DND-41 (cell line): Measurements from ENCODE around the gene OXT.
"Not testable (repeated sequence)": the region's sequence is repeated elsewhere in the genome, so short reads cannot be mapped to it uniquely, and the experiment has no call there.

Experiments used
- ATAC-seq: fragments of 200-7000 bp; cut with Tn5 transposase; 3 replicates; pipeline ENCODE4 v1.9.1; 2021; ENCODE audit warnings: low read depth; ENCODE audit not compliant: insufficient read depth
- DNase-seq: peaks from one replicate; pipeline ENCODE4 v3.0.0-alpha.2; 2020
- H2AFZ ChIP-seq: 2 replicates; pipeline ENCODE4 v1.6.0; 2012; ENCODE audit warnings: low read depth, low read length
- H3K27ac ChIP-seq: 2 replicates; pipeline ENCODE4 v1.5.1; 2012; ENCODE audit warnings: low read length, inconsistent platforms
- H3K27me3 ChIP-seq: fragments of 200-600 bp; sonication (generic); 2 replicates; pipeline ENCODE4 v1.6.0; 2012; ENCODE audit warnings: low read length, mild to moderate bottlenecking, inconsistent platforms; ENCODE audit not compliant: insufficient read depth, poor library complexity
- H3K36me3 ChIP-seq: 2 replicates; pipeline ENCODE4 v1.5.1; 2012; ENCODE audit warnings: low read length, inconsistent platforms; ENCODE audit not compliant: insufficient read depth
- H3K4me1 ChIP-seq: 2 replicates; pipeline ENCODE4 v1.5.1; 2012; ENCODE audit warnings: mild to moderate bottlenecking, low read length; ENCODE audit not compliant: insufficient read depth
- H3K4me2 ChIP-seq: 2 replicates; pipeline ENCODE4 v1.6.0; 2012; ENCODE audit warnings: mild to moderate bottlenecking, moderate library complexity, low read length, inconsistent platforms; ENCODE audit not compliant: insufficient read depth
- H3K4me3 ChIP-seq, 2 experiments: fragments of 200-600 bp in 1 of 2; shearing (Covaris generic) in 1 of 2; 2 replicates each; pipeline ENCODE4 v1.5.1; 2012 to 2016; ENCODE audit warnings: inconsistent platforms in 2 of 2, low read length in 2 of 2, mild to moderate bottlenecking in 2 of 2, low read depth in 1 of 2, moderate library complexity in 1 of 2
- H3K79me2 ChIP-seq: 2 replicates; pipeline ENCODE4 v1.6.0; 2012; ENCODE audit warnings: low read length, inconsistent platforms; ENCODE audit not compliant: insufficient read depth
- H3K9ac ChIP-seq: 2 replicates; pipeline ENCODE4 v1.6.0; 2012; ENCODE audit warnings: low read depth, mild to moderate bottlenecking, inconsistent platforms, low read length, moderate library complexity
- H3K9me3 ChIP-seq: 2 replicates; pipeline ENCODE4 v1.5.1; 2012; ENCODE audit warnings: low read length, moderate library complexity, mild to moderate bottlenecking, inconsistent platforms; ENCODE audit not compliant: insufficient read depth, severe bottlenecking
- H4K20me1 ChIP-seq: 2 replicates; pipeline ENCODE4 v1.6.0; 2012; ENCODE audit warnings: low read length; ENCODE audit not compliant: insufficient read depth
- EZH2 ChIP-seq: IDR thresholded peaks from 3 replicates; pipeline ENCODE4 v1.6.1; 2012; ENCODE audit warnings: borderline replicate concordance, low read depth, mild to moderate bottlenecking, moderate library complexity, low read length, inconsistent platforms; ENCODE audit not compliant: severe bottlenecking
- TF ChIP-seq, protein P1 (sequence below): IDR thresholded peaks from 2 replicates; pipeline ENCODE4 v1.5.1; 2012; ENCODE audit warnings: borderline replicate concordance, low read length, moderate library complexity, mild to moderate bottlenecking; ENCODE audit not compliant: poor library complexity, severe bottlenecking; ENCODE audit errors: extremely low read depth

Gene OXT

DNA sequence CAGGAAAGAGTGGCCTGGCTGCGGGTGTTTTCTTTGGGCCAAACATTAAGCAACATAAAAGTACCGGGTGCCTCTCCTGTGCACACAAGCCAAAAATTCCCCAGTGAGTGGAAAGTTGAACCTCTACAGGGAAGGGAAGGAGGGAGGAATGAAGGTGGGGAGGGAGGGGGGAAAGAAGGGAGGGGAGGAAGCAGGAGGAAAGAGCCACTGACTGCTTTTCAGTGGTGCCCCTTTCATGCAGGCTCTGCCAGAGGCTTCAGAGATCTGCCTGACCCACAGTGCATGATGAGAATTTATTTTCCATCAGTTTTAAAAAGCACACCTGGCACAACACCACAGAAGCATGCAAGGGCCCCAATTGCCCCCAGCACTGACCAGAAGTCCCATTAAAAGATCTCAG lies 40.6 kb downstream of the OXT start:
- Histone ChIP-seq H4K20me1 (peaks cover 9% of the 10 kb centered on the region; the same call in 1 of the 2 replicates), H3K36me3 (peaks cover 24% of the 10 kb centered on the region), H3K27ac (no peak overlapping the region), H3K27me3 (no peaks in the 10 kb centered on the region), H3K4me1 (no peaks in the 10 kb centered on the region), H3K9me3 (no peaks in the 10 kb centered on the region), H3K79me2 (no peaks in the 10 kb centered on the region), H3K4me2 (no peak overlapping the region), H3K4me3 (no peak overlapping the region), H3K9ac (no peak overlapping the region), H2AFZ (no peak overlapping the region)
- no peak for TF ChIP-seq EZH2
- ATAC-seq (no peak), DNase-seq (no peak)

DNA sequence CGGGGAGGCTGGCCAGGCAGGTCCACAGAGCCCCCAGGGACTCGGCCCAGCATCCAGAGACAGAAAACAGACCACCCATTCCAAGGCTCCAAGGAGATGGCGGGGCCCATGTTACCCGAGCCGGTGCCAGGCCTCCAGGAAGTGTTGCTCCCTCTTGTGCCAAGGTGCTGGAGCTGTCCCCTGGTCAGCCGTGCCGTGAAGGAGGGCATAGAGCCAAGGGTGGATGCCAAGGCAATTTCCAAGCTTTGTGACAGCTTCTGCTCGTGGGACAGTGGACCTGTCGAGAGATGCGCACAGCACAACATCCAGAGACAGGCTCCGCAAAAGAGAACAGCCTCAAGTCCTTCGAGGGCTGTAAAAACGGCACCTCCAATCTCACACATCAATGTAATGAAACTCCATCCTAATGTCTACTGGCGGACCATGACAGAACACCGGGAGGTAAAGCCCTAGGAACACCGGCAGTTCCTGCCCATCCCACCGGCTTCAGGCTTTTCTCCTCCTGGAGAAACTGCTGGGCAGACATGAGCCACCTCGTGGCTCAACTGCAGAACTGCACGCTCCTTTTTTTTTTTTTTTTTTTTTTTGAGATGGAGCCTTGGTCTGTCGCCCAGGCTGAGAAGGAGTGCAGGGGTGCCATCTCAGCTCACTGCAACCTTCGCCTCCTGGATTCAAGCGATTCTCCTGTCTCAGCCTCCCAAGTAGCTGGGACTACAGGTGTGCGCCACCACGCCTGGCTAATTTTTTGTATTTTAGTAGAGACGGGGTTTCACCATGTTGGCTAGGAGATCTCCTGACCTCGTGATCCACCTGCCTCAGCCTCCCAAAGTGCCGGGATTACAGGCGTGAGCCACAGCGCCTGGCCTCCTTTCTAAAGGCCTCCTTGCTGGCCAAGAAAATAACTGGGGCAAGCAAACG lies 44.0 kb downstream of the OXT start:
- no peak overlapping the region for H3K27ac ChIP-seq
- H3K4me2 ChIP-seq = no peak overlapping the region
- H3K4me1 ChIP-seq = no peaks in the 10 kb centered on the region
- ATAC-seq (peak; percentile 53; the same call in 1 of the 3 replicates), DNase-seq (peak; percentile 27)
- peaks cover 13% of the 10 kb centered on the region for H3K36me3 ChIP-seq
- H2AFZ ChIP-seq = no peak overlapping the region
- H3K79me2 ChIP-seq = no peaks in the 10 kb centered on the region
- TF ChIP-seq, protein P1, sequence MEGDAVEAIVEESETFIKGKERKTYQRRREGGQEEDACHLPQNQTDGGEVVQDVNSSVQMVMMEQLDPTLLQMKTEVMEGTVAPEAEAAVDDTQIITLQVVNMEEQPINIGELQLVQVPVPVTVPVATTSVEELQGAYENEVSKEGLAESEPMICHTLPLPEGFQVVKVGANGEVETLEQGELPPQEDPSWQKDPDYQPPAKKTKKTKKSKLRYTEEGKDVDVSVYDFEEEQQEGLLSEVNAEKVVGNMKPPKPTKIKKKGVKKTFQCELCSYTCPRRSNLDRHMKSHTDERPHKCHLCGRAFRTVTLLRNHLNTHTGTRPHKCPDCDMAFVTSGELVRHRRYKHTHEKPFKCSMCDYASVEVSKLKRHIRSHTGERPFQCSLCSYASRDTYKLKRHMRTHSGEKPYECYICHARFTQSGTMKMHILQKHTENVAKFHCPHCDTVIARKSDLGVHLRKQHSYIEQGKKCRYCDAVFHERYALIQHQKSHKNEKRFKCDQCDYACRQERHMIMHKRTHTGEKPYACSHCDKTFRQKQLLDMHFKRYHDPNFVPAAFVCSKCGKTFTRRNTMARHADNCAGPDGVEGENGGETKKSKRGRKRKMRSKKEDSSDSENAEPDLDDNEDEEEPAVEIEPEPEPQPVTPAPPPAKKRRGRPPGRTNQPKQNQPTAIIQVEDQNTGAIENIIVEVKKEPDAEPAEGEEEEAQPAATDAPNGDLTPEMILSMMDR = peak; percentile 68
- TF ChIP-seq EZH2 = no peak
- no peaks in the 10 kb centered on the region for H3K9me3 ChIP-seq
- H4K20me1 ChIP-seq = peaks cover 9% of the 10 kb centered on the region; the same call in 1 of the 2 replicates
- no peaks in the 10 kb centered on the region for H3K27me3 ChIP-seq
- H3K9ac ChIP-seq = no peak overlapping the region
- no peak overlapping the region for H3K4me3 ChIP-seq

DNA sequence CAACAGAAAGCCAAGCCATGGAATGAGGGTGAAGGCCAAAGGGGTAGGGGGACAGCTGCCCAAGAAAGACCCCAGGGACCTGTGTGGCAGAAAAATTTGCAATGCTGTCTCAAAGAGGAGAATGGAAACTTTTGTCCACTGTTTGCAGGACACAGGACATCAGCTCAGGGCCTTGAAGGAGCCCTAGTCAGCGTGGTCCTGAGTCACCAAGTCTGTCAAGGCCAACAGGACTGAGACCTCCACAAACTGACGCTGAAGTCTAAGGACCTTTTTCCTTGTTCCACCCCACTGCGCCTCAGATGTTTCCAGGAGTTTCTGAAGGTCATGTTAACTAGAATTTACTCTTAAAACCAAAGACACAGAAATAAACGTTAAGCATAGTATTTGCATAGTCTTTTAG lies 44.9 kb downstream of the OXT start:
- H3K79me2 ChIP-seq = no peaks in the 10 kb centered on the region
- H3K27me3 ChIP-seq = no peaks in the 10 kb centered on the region
- H3K4me3 ChIP-seq = no peak overlapping the region
- no peak overlapping the region for H2AFZ ChIP-seq
- H3K4me1 ChIP-seq = no peaks in the 10 kb centered on the region
- H4K20me1 ChIP-seq = peaks cover 9% of the 10 kb centered on the region; the same call in 1 of the 2 replicates
- no peak overlapping the region for H3K27ac ChIP-seq
- peaks cover 21% of the 10 kb centered on the region for H3K36me3 ChIP-seq
- TF ChIP-seq EZH2 = no peak
- TF ChIP-seq, protein P1 = no peak
- no peak for ATAC-seq
- DNase-seq = no peak
- H3K9ac ChIP-seq = no peak overlapping the region
- no peak overlapping the region for H3K4me2 ChIP-seq
- no peaks in the 10 kb centered on the region for H3K9me3 ChIP-seq

DNA sequence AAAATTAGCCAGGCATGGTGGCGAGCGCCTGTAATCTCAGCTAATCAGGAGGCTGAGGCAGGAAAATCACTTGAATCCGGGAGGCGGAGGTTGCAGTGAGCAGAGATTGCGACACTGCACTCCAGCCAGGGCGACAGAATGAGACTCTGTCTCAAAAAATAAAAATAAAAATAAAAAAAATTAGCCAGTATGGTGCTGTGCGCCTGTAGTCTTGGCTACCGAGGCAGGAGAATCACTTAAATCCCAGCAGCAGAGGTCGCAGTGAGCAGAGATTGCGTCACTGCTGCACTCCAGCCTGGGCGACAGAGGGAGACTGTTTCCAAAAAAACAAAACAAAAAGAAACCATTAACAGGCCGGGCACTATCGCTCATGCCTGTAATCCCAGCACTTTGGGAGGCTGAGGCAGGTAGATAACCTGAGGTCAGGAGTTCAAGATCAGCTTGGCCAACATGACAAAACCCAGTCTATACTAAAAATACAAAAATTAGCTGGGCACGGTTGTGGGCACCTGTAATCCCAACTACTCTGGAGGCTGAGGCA lies 46.5 kb downstream of the OXT start:
- not testable (repeated sequence) for H4K20me1 ChIP-seq, H2AFZ ChIP-seq, DNase-seq, H3K27me3 ChIP-seq, H3K9me3 ChIP-seq, H3K9ac ChIP-seq, ATAC-seq, H3K4me1 ChIP-seq, H3K27ac ChIP-seq, H3K79me2 ChIP-seq, H3K4me2 ChIP-seq, H3K4me3 ChIP-seq
- peaks cover 37% of the 10 kb centered on the region for H3K36me3 ChIP-seq
